ENCODE data around the gene TINAGL1.

TINAGL1 gene

GRCh38 chr1:31628931-31629556, 52.7 kb downstream of the TINAGL1 start:
- no peak for DNase-seq

GRCh38 chr1:31632649-31633048, 56.3 kb downstream of the TINAGL1 start:
- DNase-seq = no peak

GRCh38 chr1:31633117-31633516, 56.8 kb downstream of the TINAGL1 start:
- DNase-seq = no peak

Data from NCI-H2107 (cell line).